PC-9 (cell line): ENCODE results near the gene DCLK2. TPM values are rescaled to one million over a fixed set of nuclear protein-coding genes. Genes with fewer than 3 reads are reported as not detected.

Source experiments
- BruUV-seq: library from RNA; stranded (reverse); fragments of 400-500 nt; replicated peaks from 2 replicates; lab custom pipeline; 2021; lab: Mats Ljungman, UMichigan
- CTCF ChIA-PET: fragments of 300-600 bp; sonication (Branson Sonifier 250); formaldehyde crosslinking; loops from one replicate; lab custom pipeline; 2022; ENCODE audit warnings: antibody characterized with exemption; lab: Charles Lee
- POLR2A ChIA-PET: fragments of 300-600 bp; sonication (Branson Sonifier 250); formaldehyde crosslinking; loops from one replicate; lab custom pipeline; 2022; ENCODE audit warnings: antibody characterized with exemption; ENCODE audit not compliant: unreplicated experiment; lab: Charles Lee
- DNase-seq, 2 experiments: peaks; one replicate each; pipeline versions ENCODE4 v3.0.0 to v3.0.0-alpha.2; 2015 to 2022; ENCODE audit warnings: mixed read lengths in 1 of 2
- H2AFZ ChIP-seq: fragments of 200-600 bp; sonication (generic); 2 replicates; pipeline ENCODE4 v1.8.1; 2017; ENCODE audit warnings: antibody characterized with exemption
- H3F3A ChIP-seq: fragments of 200-600 bp; sonication (generic); 2 replicates; pipeline ENCODE4 v1.8.1; 2017; ENCODE audit warnings: antibody characterized with exemption, mild to moderate bottlenecking, low read depth; ENCODE audit not compliant: insufficient read depth
- H3K27ac ChIP-seq: fragments of 200-600 bp; sonication (generic); 2 replicates; pipeline ENCODE4 v1.6.1; 2016; ENCODE audit warnings: mixed run types
- H3K27me3 ChIP-seq: fragments of 200-600 bp; sonication (generic); 2 replicates; pipeline ENCODE4 v1.6.1; 2016; ENCODE audit warnings: low read depth, mixed run types; ENCODE audit not compliant: insufficient read depth
- H3K36me3 ChIP-seq: fragments of 200-600 bp; sonication (generic); 2 replicates; pipeline ENCODE4 v1.6.1; 2016; ENCODE audit warnings: low read depth, mixed run types
- H3K4me1 ChIP-seq: fragments of 200-600 bp; sonication (generic); replicated peaks from 2 replicates; pipeline ENCODE4 v1.6.1; 2016; ENCODE audit warnings: mixed run types; ENCODE audit not compliant: insufficient read depth
- H3K4me2 ChIP-seq: fragments of 200-600 bp; sonication (generic); 2 replicates; pipeline ENCODE4 v1.6.1; 2017; ENCODE audit warnings: mixed run types
- H3K4me3 ChIP-seq: fragments of 200-600 bp; sonication (generic); 2 replicates; pipeline ENCODE4 v1.6.1; 2016; ENCODE audit warnings: mixed run types
- H3K79me2 ChIP-seq: fragments of 200-600 bp; sonication (generic); 2 replicates; pipeline ENCODE4 v1.6.1; 2017; ENCODE audit warnings: low read depth, mixed run types
- H3K9me2 ChIP-seq: fragments of 200-600 bp; sonication (generic); 2 replicates; pipeline ENCODE4 v1.8.1; 2017; ENCODE audit warnings: mild to moderate bottlenecking; ENCODE audit not compliant: insufficient read depth
- H3K9me3 ChIP-seq: fragments of 200-600 bp; sonication (generic); 2 replicates; pipeline ENCODE4 v1.8.1; 2016; ENCODE audit warnings: low read depth; ENCODE audit not compliant: insufficient read depth
- H4K20me1 ChIP-seq: fragments of 200-600 bp; sonication (generic); 2 replicates; pipeline ENCODE4 v1.8.1; 2017; ENCODE audit not compliant: insufficient read depth
- EZH2 ChIP-seq: fragments of 200-600 bp; sonication (generic); IDR thresholded peaks from 2 replicates; pipeline ENCODE4 v1.8.0; 2017; ENCODE audit warnings: antibody characterized with exemption, low read depth
- intact Hi-C: fragments of 100-400 bp; cut with micrococcal nuclease; formaldehyde crosslinking; loops from one replicate; pipeline ENCODE4 v1.10.0; 2022; ENCODE audit not compliant: unreplicated experiment
- total RNA-seq: library from RNA; stranded (reverse); gene quantifications from 2 replicates; pipeline ENCODE4 v1.2.3, GENCODE V29; 2021
- TF ChIP-seq, protein P1 (sequence below): fragments of 200-600 bp; sonication (generic); conservative IDR thresholded peaks from 2 replicates; pipeline ENCODE4 v1.6.1; 2017; ENCODE audit warnings: mixed run types, antibody characterized with exemption, mild to moderate bottlenecking, moderate library complexity

Gene DCLK2
- total RNA-seq, 1 experiment from 2014 or later: 0.41 TPM

DNA sequence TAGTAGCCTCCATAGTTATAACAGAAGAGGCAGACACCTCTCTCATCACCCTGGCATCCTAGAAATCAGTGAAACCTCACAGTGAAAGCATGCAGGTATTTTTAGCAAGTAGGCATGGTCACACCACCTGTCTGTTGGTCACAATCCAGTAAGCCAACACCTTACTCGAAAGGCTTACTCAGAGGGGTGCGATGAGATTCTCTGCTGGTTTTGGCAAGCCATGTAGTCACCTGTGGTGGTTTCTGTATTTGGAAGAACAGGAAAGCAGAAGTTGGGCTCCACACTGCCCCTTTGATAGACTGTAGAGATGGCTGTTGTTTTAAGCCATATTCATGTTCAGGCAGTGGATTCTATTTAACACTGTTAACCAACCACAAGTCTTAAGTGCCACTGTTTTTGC lies 134.7 kb downstream of the DCLK2 start:
- H3K4me2 ChIP-seq: peak overlapping the region; percentile 1; the same call in 1 of the 2 replicates
- peak overlapping the region; percentile 43 for H3K27ac ChIP-seq
- no peaks in the 10 kb centered on the region for H3K9me2 ChIP-seq
- H3K9me3 ChIP-seq: no peaks in the 10 kb centered on the region
- DNase-seq: peak; percentile 65 to 80
- TF ChIP-seq EZH2: no peak
- TF ChIP-seq, protein P1, sequence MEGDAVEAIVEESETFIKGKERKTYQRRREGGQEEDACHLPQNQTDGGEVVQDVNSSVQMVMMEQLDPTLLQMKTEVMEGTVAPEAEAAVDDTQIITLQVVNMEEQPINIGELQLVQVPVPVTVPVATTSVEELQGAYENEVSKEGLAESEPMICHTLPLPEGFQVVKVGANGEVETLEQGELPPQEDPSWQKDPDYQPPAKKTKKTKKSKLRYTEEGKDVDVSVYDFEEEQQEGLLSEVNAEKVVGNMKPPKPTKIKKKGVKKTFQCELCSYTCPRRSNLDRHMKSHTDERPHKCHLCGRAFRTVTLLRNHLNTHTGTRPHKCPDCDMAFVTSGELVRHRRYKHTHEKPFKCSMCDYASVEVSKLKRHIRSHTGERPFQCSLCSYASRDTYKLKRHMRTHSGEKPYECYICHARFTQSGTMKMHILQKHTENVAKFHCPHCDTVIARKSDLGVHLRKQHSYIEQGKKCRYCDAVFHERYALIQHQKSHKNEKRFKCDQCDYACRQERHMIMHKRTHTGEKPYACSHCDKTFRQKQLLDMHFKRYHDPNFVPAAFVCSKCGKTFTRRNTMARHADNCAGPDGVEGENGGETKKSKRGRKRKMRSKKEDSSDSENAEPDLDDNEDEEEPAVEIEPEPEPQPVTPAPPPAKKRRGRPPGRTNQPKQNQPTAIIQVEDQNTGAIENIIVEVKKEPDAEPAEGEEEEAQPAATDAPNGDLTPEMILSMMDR: no peak
- no peaks in the 10 kb centered on the region for H4K20me1 ChIP-seq
- no TSS peak for BruUV-seq
- no peak overlapping the region for H3K4me3 ChIP-seq
- CTCF ChIA-PET: no interaction called here
- peaks cover 56% of the 10 kb centered on the region for H3K4me1 ChIP-seq
- POLR2A ChIA-PET: no interaction called here
- H2AFZ ChIP-seq: no peak overlapping the region
- no peaks in the 10 kb centered on the region for H3K79me2 ChIP-seq
- intact Hi-C loops: loop anchor here (1.0 to 10.0 kb wide), 3 partner anchors 94 to 206 kb away; no protein-coding TSS in a partner anchor
- peaks cover 5% of the 10 kb centered on the region; the same call in 1 of the 2 replicates for H3F3A ChIP-seq
- H3K36me3 ChIP-seq: no peaks in the 10 kb centered on the region
- H3K27me3 ChIP-seq: no peaks in the 10 kb centered on the region

DNA sequence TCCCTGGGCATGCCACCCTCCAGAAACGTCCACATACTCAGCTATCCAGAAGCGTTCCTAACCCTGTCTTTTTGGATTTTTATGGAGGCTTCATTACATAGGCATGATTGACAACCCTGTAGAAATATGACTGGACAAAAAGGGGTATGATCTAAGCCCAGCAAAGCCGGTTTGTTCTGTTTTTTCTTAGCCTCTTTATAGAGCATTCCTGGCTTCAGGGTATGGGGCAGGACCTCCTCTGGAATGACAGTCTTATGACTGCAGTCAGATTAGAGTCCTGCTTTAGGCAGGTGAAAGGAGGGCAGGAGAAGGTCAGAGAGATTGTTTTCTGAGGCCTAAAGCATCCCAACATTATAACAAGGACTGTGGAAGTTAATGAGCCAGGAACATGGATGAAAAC lies 137.4 kb downstream of the DCLK2 start:
- H3K4me1 ChIP-seq: peaks cover 58% of the 10 kb centered on the region
- ChIA-PET POLR2A (interaction anchor here (0.5 kb wide), 1 partner anchor 66 kb away, joined by 3 read pairs; no protein-coding TSS in a partner anchor), CTCF (interaction anchor here (0.6 kb wide), 1 partner anchor 112 kb away, joined by 8 read pairs; no protein-coding TSS in a partner anchor)
- peak overlapping the region; percentile 49 for H3K27ac ChIP-seq
- H3K9me2 ChIP-seq: no peaks in the 10 kb centered on the region
- no peak overlapping the region for H2AFZ ChIP-seq
- TF ChIP-seq EZH2: no peak
- TF ChIP-seq, protein P1: no peak
- H3F3A ChIP-seq: peaks cover 5% of the 10 kb centered on the region; the same call in 1 of the 2 replicates
- no peaks in the 10 kb centered on the region for H3K79me2 ChIP-seq
- no TSS peak for BruUV-seq
- no peaks in the 10 kb centered on the region for H4K20me1 ChIP-seq
- no peak overlapping the region for H3K4me3 ChIP-seq
- peak overlapping the region; percentile 51 for H3K4me2 ChIP-seq
- intact Hi-C loops: loop anchor here (2.0 to 10.0 kb wide), 2 partner anchors 19 to 131 kb away; no protein-coding TSS in a partner anchor
- DNase-seq: peak; percentile 63 to 92
- no peaks in the 10 kb centered on the region for H3K9me3 ChIP-seq
- no peaks in the 10 kb centered on the region for H3K27me3 ChIP-seq
- H3K36me3 ChIP-seq: no peaks in the 10 kb centered on the region

GRCh38 chr4:150216726-150217125 lies 138.5 kb downstream of the DCLK2 start:
- Histone ChIP-seq H3K4me3 (no peak overlapping the region), H3K4me2 (no peak overlapping the region), H3K27ac (no peak overlapping the region), H3K36me3 (no peaks in the 10 kb centered on the region), H3K9me3 (no peaks in the 10 kb centered on the region), H3K27me3 (no peaks in the 10 kb centered on the region), H3K79me2 (no peaks in the 10 kb centered on the region), H3F3A (peaks cover 5% of the 10 kb centered on the region; the same call in 1 of the 2 replicates), H3K4me1 (peaks cover 58% of the 10 kb centered on the region), H3K9me2 (no peaks in the 10 kb centered on the region), H4K20me1 (no peaks in the 10 kb centered on the region), H2AFZ (no peak overlapping the region)
- no peak for DNase-seq
- ChIA-PET POLR2A (interaction anchor here (0.6 kb wide), 1 partner anchor 1957 kb away, joined by 5 read pairs; no protein-coding TSS in a partner anchor), CTCF (interaction anchor here (0.6 kb wide), 2 partner anchors 577 to 832 kb away, joined by 3 to 4 read pairs; no protein-coding TSS in a partner anchor)
- intact Hi-C loops: loop anchor here (10.0 kb wide), 1 partner anchor 132 kb away; no protein-coding TSS in a partner anchor
- TF ChIP-seq, protein P1: no peak
- no peak for TF ChIP-seq EZH2
- BruUV-seq: no TSS peak
